Dermis blood vessel endothelial cell (primary cell): ENCODE results near the gene TSPAN15. TPM values are rescaled to one million over a fixed set of nuclear protein-coding genes. Genes with fewer than 3 reads are reported as not detected.
A peak's percentile ranks its signal among the peaks of the same experiment; 100 is the strongest.

Experiments
- DNase-seq: peaks from one replicate; pipeline ENCODE4 v3.0.0; 2010
- total RNA-seq: library from RNA; depleted of rRNA; stranded (reverse); fragments of >200 nt; gene quantifications from 2 replicates; pipeline ENCODE4 v1.2.3, GENCODE V29; 2014

TSPAN15 gene
- total RNA-seq, 1 donor from 2014 or later, result 108 TPM

- DNase-seq, result no peak
Measured at GRCh38 chr10:69489506-69490090, 38.3 kb downstream of the TSPAN15 start.

GRCh38 chr10:69490876-69491275 is 39.6 kb downstream of the TSPAN15 start:
- no peak for DNase-seq

GRCh38 chr10:69491611-69492010 is 40.3 kb downstream of the TSPAN15 start:
- DNase-seq, result no peak

- no peak for DNase-seq
Measured at GRCh38 chr10:69492091-69492745, 41.0 kb downstream of the TSPAN15 start.

- DNase-seq, result no peak
Measured at GRCh38 chr10:69492746-69493462, 41.6 kb downstream of the TSPAN15 start.

GRCh38 chr10:69494626-69495558 is 43.6 kb downstream of the TSPAN15 start:
- DNase-seq, result no peak

- no peak for DNase-seq
Measured at GRCh38 chr10:69495666-69496065, 44.4 kb downstream of the TSPAN15 start.

- no peak for DNase-seq
Measured at GRCh38 chr10:69496352-69497230, 45.3 kb downstream of the TSPAN15 start.

GRCh38 chr10:69497231-69497561 is 45.9 kb downstream of the TSPAN15 start:
- DNase-seq, result no peak

GRCh38 chr10:69497611-69498390 is 46.5 kb downstream of the TSPAN15 start:
- DNase-seq, result peak; percentile 61

GRCh38 chr10:69498711-69499471 is 47.6 kb downstream of the TSPAN15 start:
- DNase-seq, result no peak

GRCh38 chr10:69499726-69500689 is 48.7 kb downstream of the TSPAN15 start:
- DNase-seq, result no peak

- no peak for DNase-seq
Measured at GRCh38 chr10:69500864-69501468, 49.7 kb downstream of the TSPAN15 start.

- no peak for DNase-seq
Measured at GRCh38 chr10:69501657-69502056, 50.4 kb downstream of the TSPAN15 start.

GRCh38 chr10:69502589-69502988 is 51.3 kb downstream of the TSPAN15 start:
- no peak for DNase-seq

- no peak for DNase-seq
Measured at GRCh38 chr10:69503001-69503895, 52.0 kb downstream of the TSPAN15 start.

GRCh38 chr10:69503896-69504265 is 52.6 kb downstream of the TSPAN15 start:
- no peak for DNase-seq
